SK-N-SH (cell line): ENCODE measurements around the gene PROSER3. TPM values are rescaled to one million over a fixed set of nuclear protein-coding genes. Genes with fewer than 3 reads are reported as not detected.

Source experiments
- CTCF ChIA-PET: fragments of 300-600, 350-600 bp; formaldehyde crosslinking; extraction: SDS; loops from one replicate; lab custom pipeline; 2021; lab: Yijun Ruan, JAX
- POLR2A ChIA-PET: fragments of 350-600 bp; sonication (Branson Sonifier 250); formaldehyde crosslinking; extraction: SDS; loops from one replicate; lab custom pipeline; 2020; ENCODE audit warnings: antibody characterized with exemption, inconsistent platforms; lab: Yijun Ruan, JAX
- DNase-seq: peaks from one replicate; pipeline ENCODE4 v3.0.0; 2012
- H2AFZ ChIP-seq: fragments of 200-600 bp; sonication (generic); 2 replicates; pipeline ENCODE4 v1.8.1; 2016; ENCODE audit warnings: antibody characterized with exemption, mild to moderate bottlenecking, low read depth
- H3F3A ChIP-seq: fragments of 200-600 bp; sonication (generic); replicated peaks from 2 replicates; pipeline ENCODE3; 2016; ENCODE audit warnings: antibody characterized with exemption, mild to moderate bottlenecking; ENCODE audit not compliant: insufficient read depth
- H3K27ac ChIP-seq, 2 experiments: fragments of 200-500 bp in 1 of 2; fragments of 200-600 bp in 1 of 2; sonication (Bioruptor generic) in 1 of 2; sonication (generic), shearing (Covaris generic) in 1 of 2; 2 replicates each; pipeline versions ENCODE4 v1.5.1 to v1.6.1; 2014 to 2016; ENCODE audit warnings: low read depth in 2 of 2, inconsistent platforms in 1 of 2, low read length in 1 of 2, mild to moderate bottlenecking in 1 of 2, mixed read lengths in 1 of 2
- H3K27me3 ChIP-seq: fragments of 200-600 bp; sonication (generic), shearing (Covaris generic); 2 replicates; pipeline ENCODE4 v1.6.1; 2016; ENCODE audit warnings: mixed run types; ENCODE audit not compliant: insufficient read depth
- H3K36me3 ChIP-seq, 2 experiments: fragments of 200-500 bp in 1 of 2; fragments of 200-600 bp in 1 of 2; sonication (Bioruptor generic) in 1 of 2; sonication (generic) in 1 of 2; replicated peaks in 1 of 2; 2 replicates each; pipeline versions ENCODE3 to v1.5.1; 2014 to 2016; ENCODE audit warnings: low read length in 1 of 2, mild to moderate bottlenecking in 1 of 2; ENCODE audit not compliant: insufficient read depth in 2 of 2, control insufficient read depth in 1 of 2
- H3K4me1 ChIP-seq, 2 experiments: fragments of 200-500 bp in 1 of 2; fragments of 200-600 bp in 1 of 2; sonication (Bioruptor generic) in 1 of 2; sonication (generic), shearing (Covaris generic) in 1 of 2; 2 replicates each; pipeline versions ENCODE4 v1.5.1 to v1.6.1; 2014 to 2016; ENCODE audit warnings: low read depth in 1 of 2, low read length in 1 of 2, mixed run types in 1 of 2; ENCODE audit not compliant: insufficient read depth in 2 of 2, control insufficient read depth in 1 of 2
- H3K4me2 ChIP-seq: fragments of 200-600 bp; sonication (generic), shearing (Covaris generic); 2 replicates; pipeline ENCODE4 v1.6.1; 2017; ENCODE audit warnings: mixed run types
- H3K4me3 ChIP-seq, 2 experiments: fragments of 200-500 bp in 1 of 2; fragments of 200-600 bp in 1 of 2; sonication (Bioruptor generic) in 1 of 2; sonication (generic), shearing (Covaris generic) in 1 of 2; 2 replicates each; pipeline versions ENCODE4 v1.5.1 to v1.8.1; 2014 to 2016; ENCODE audit warnings: low read depth in 2 of 2, inconsistent platforms in 1 of 2, low read length in 1 of 2, mild to moderate bottlenecking in 1 of 2, mixed read lengths in 1 of 2, moderate library complexity in 1 of 2
- H3K79me2 ChIP-seq: fragments of 200-600 bp; sonication (generic); 2 replicates; pipeline ENCODE4 v1.8.1; 2017; ENCODE audit warnings: mild to moderate bottlenecking; ENCODE audit not compliant: insufficient read depth
- H3K9ac ChIP-seq: fragments of 200-600 bp; sonication (generic); 2 replicates; pipeline ENCODE4 v1.6.1; 2017; ENCODE audit warnings: mixed run types
- H3K9me2 ChIP-seq: fragments of 200-600 bp; sonication (generic); 2 replicates; pipeline ENCODE4 v1.6.1; 2017; ENCODE audit warnings: mixed run types
- H3K9me3 ChIP-seq: fragments of 200-600 bp; sonication (generic); 2 replicates; pipeline ENCODE4 v1.6.1; 2017; ENCODE audit warnings: mixed run types, mild to moderate bottlenecking, moderate library complexity
- H4K20me1 ChIP-seq: fragments of 200-600 bp; sonication (generic); 2 replicates; pipeline ENCODE4 v1.6.1; 2017; ENCODE audit warnings: mild to moderate bottlenecking, mixed run types; ENCODE audit not compliant: insufficient read depth
- CTCF ChIP-seq: fragments of 200-600 bp; sonication (generic); IDR thresholded peaks from 2 replicates; pipeline ENCODE4 v1.6.1; 2017; ENCODE audit warnings: antibody characterized with exemption, mild to moderate bottlenecking, moderate library complexity
- ELF1 ChIP-seq: IDR thresholded peaks from 2 replicates; pipeline ENCODE4 v1.4.0; 2012
- EP300 ChIP-seq, 2 experiments: IDR thresholded peaks; 2 replicates each; pipeline versions ENCODE4 v1.4.0 to v1.6.1; 2012; ENCODE audit warnings: borderline replicate concordance in 1 of 2, low read depth in 1 of 2, low read length in 1 of 2
- FOSL2 ChIP-seq: IDR thresholded peaks from 2 replicates; pipeline ENCODE4 v1.4.0; 2012; ENCODE audit warnings: low read depth, mild to moderate bottlenecking, moderate library complexity, borderline replicate concordance
- FOXJ3 ChIP-seq: sonication (generic); formaldehyde crosslinking; IDR thresholded peaks from 2 replicates; pipeline ENCODE4 v1.5.1; 2020; ENCODE audit warnings: mild to moderate bottlenecking, missing genetic modification reagents
- GABPA ChIP-seq: IDR thresholded peaks from 2 replicates; pipeline ENCODE4 v1.4.0; 2012; ENCODE audit warnings: low read depth, mild to moderate bottlenecking
- GATA2 ChIP-seq: sonication (generic); formaldehyde crosslinking; IDR thresholded peaks from 2 replicates; pipeline ENCODE4 v1.5.0; 2020; ENCODE audit warnings: mild to moderate bottlenecking, missing genetic modification reagents
- MAX ChIP-seq: IDR thresholded peaks from 2 replicates; pipeline ENCODE4 v1.4.0; 2012; ENCODE audit warnings: low read depth
- MEF2A ChIP-seq: IDR thresholded peaks from 2 replicates; pipeline ENCODE4 v1.4.0; 2012; ENCODE audit warnings: low read depth, borderline replicate concordance
- NFIC ChIP-seq: IDR thresholded peaks from 2 replicates; pipeline ENCODE4 v1.4.0; 2012; ENCODE audit warnings: borderline replicate concordance
- RAD21 ChIP-seq: IDR thresholded peaks from 2 replicates; pipeline ENCODE4 v1.6.1; 2012; ENCODE audit warnings: mild to moderate bottlenecking, low read length
- REST ChIP-seq: IDR thresholded peaks from 2 replicates; pipeline ENCODE4 v1.6.1; 2012; ENCODE audit warnings: mild to moderate bottlenecking, low read depth, low read length, moderate library complexity
- SIN3A ChIP-seq: IDR thresholded peaks from 2 replicates; pipeline ENCODE4 v1.6.1; 2012; ENCODE audit warnings: low read depth, mild to moderate bottlenecking, low read length, moderate library complexity, borderline replicate concordance
- SMC3 ChIP-seq: IDR thresholded peaks from 2 replicates; pipeline ENCODE4 v1.6.1; 2012; ENCODE audit warnings: low read depth, low read length, improper control_type of control experiment
- TCF12 ChIP-seq: IDR thresholded peaks from 2 replicates; pipeline ENCODE4 v1.4.0; 2012
- USF1 ChIP-seq: IDR thresholded peaks from 2 replicates; pipeline ENCODE4 v1.4.0; 2012; ENCODE audit warnings: low read depth, borderline replicate concordance
- YY1 ChIP-seq: IDR thresholded peaks from 2 replicates; pipeline ENCODE4 v1.4.0; 2012; ENCODE audit warnings: low read depth, mild to moderate bottlenecking
- WGBS: methylation state at CpG from one replicate; pipeline ENCODE4 v1.1.6; 2017; ENCODE audit warnings: low lambda C conversion rate; 5-methylcytosine and 5-hydroxymethylcytosine counted together
- polyA plus RNA-seq, 3 experiments: library from polyadenylated mRNA; depleted of rRNA; stranded (reverse); fragments of >200 nt; gene quantifications; 2 replicates each; pipeline ENCODE4 v1.2.3, GENCODE V29; 2012

PROSER3 gene
- polyA plus RNA-seq, 1 of the 3 experiments (the other 2 are of a cell fraction), result 12.5 TPM

GRCh38 chr19:35753634-35754369 lies 4.2 kb upstream of the PROSER3 start:
- H3K79me2 ChIP-seq, result peaks cover 29% of the 10 kb centered on the region
- no peaks in the 10 kb centered on the region for H3K9me2 ChIP-seq
- H2AFZ ChIP-seq, result no peak overlapping the region
- H3K36me3 ChIP-seq, result peaks cover 5 to 32% of the 10 kb centered on the region in 2 experiments
- H3K9ac ChIP-seq, result no peak overlapping the region
- H3K27ac ChIP-seq, result no peak overlapping the region
- peaks cover 10 to 15% of the 10 kb centered on the region in 2 experiments; a peak in 3 of 4 replicates for H3K4me1 ChIP-seq
- no peaks in the 10 kb centered on the region for H3K9me3 ChIP-seq
- CTCF ChIA-PET, result no interaction called here
- WGBS, result 96% methylated on average over 11 of the region's 20 CpGs
- TF ChIP-seq REST (no peak), SIN3A (no peak), YY1 (no peak), ELF1 (no peak), CTCF (no peak), RAD21 (no peak)
- H3K4me2 ChIP-seq, result no peak overlapping the region
- H3K4me3 ChIP-seq, result no peak overlapping the region
- POLR2A ChIA-PET, result no interaction called here
- DNase-seq, result no peak
- no peaks in the 10 kb centered on the region for H3K27me3 ChIP-seq
- peaks cover 10% of the 10 kb centered on the region for H3F3A ChIP-seq
- no peaks in the 10 kb centered on the region; the same call in 1 of the 2 replicates for H4K20me1 ChIP-seq

GRCh38 chr19:35754370-35755130 lies 3.4 kb upstream of the PROSER3 start:
- DNase-seq, result no peak
- Histone ChIP-seq H3K9me3 (no peaks in the 10 kb centered on the region), H3K27me3 (no peaks in the 10 kb centered on the region), H3K9ac (no peak overlapping the region), H2AFZ (no peak overlapping the region), H3F3A (peaks cover 10% of the 10 kb centered on the region), H3K4me3 (no peak overlapping the region), H3K79me2 (peaks cover 29% of the 10 kb centered on the region), H3K27ac (no peak overlapping the region), H3K36me3 (peaks cover 5 to 32% of the 10 kb centered on the region in 2 experiments), H3K4me2 (no peak overlapping the region), H3K9me2 (no peaks in the 10 kb centered on the region), H4K20me1 (peaks cover 4% of the 10 kb centered on the region), H3K4me1 (peaks cover 11 to 20% of the 10 kb centered on the region in 2 experiments; a peak in 3 of 4 replicates)
- 90% methylated on average over 13 of the region's 13 CpGs for WGBS
- ChIA-PET CTCF (no interaction called here), POLR2A (no interaction called here)
- no peak for TF ChIP-seq FOSL2
- TF ChIP-seq NFIC, result no peak
- no peak for TF ChIP-seq USF1
- TF ChIP-seq SMC3, result no peak
- no peak for TF ChIP-seq MAX
- no peak for TF ChIP-seq TCF12
- no peak for TF ChIP-seq GABPA
- no peak for TF ChIP-seq GATA2
- TF ChIP-seq FOXJ3 (CRISPR knock-in tag), result no peak
- no peak for TF ChIP-seq MEF2A
- no peak for TF ChIP-seq EP300 (IDR thresholded peaks at IDR 0.05; ENCODE audit: borderline replicate concordance in 1 of 2, low read depth in 1 of 2, low read length in 1 of 2)
